Transverse colon (tissue), 4 donors: ENCODE data around the gene LRAT. TPM values are rescaled to one million over a fixed set of nuclear protein-coding genes. Genes with fewer than 3 reads are reported as not detected.

Experiments used
- DNase-seq: peaks from one replicate; pipeline ENCODE4 v3.0.0-alpha.2; 2019
- H3K27ac ChIP-seq, 4 donors: fragments of 200-600 bp; sonication (generic); 2 replicates each; pipeline ENCODE4 v1.5.1; 2016 to 2018; ENCODE audit warnings: inconsistent platforms in 4 of 4
- H3K27me3 ChIP-seq: fragments of 200-600 bp; sonication (generic); 2 replicates; pipeline ENCODE4 v1.5.1; 2017; ENCODE audit warnings: inconsistent platforms
- H3K36me3 ChIP-seq, 4 donors: fragments of 200-600 bp; sonication (generic); 2 replicates each; pipeline ENCODE4 v1.5.1; 2017 to 2019; ENCODE audit warnings: inconsistent platforms in 4 of 4
- H3K4me1 ChIP-seq, 4 donors: fragments of 200-600 bp; sonication (generic); 2 replicates each; pipeline ENCODE4 v1.5.1; 2017 to 2020; ENCODE audit warnings: inconsistent platforms in 4 of 4
- H3K4me3 ChIP-seq, 4 donors: fragments of 200-600 bp; sonication (generic); 1 replicate in 1 of 4; 2 replicates in 3 of 4; pipeline versions ENCODE4 v1.5.1 to v1.6.1; 2017 to 2019; ENCODE audit warnings: inconsistent platforms in 4 of 4
- H3K9me3 ChIP-seq, 2 donors: fragments of 200-600 bp; sonication (generic); 2 replicates each; pipeline ENCODE4 v1.5.1; 2017 to 2019; ENCODE audit warnings: inconsistent platforms in 2 of 2
- EP300 ChIP-seq: sonication (generic); formaldehyde crosslinking; IDR thresholded peaks from one replicate; pipeline ENCODE4 v1.6.1; 2017; ENCODE audit warnings: antibody characterized with exemption, low read depth
- POLR2A ChIP-seq: fragments of 450-650 bp; IDR thresholded peaks from one replicate; pipeline ENCODE4 v1.6.1; 2016; ENCODE audit warnings: antibody characterized with exemption, mild to moderate bottlenecking, moderate library complexity
- POLR2AphosphoS5 ChIP-seq, 3 donors: sonication (generic); formaldehyde crosslinking; IDR thresholded peaks; one replicate each; pipeline ENCODE4 v1.6.1; 2016; ENCODE audit warnings: antibody characterized with exemption in 3 of 3
- WGBS, 2 donors: methylation state at CpG; one replicate each; pipeline ENCODE4 v1.1.5; 2018; ENCODE audit warnings: low coverage in 1 of 2; 5-methylcytosine and 5-hydroxymethylcytosine counted together
- in situ Hi-C, 4 donors: fragments of 200-750 bp; cut with MboI; loops; one replicate each; pipeline versions ENCODE4 v1.15.0 to v1.15.1; 2017; ENCODE audit warnings: low sequenced_read_pairs in 3 of 4, low pct_ligation_motif_present in 1 of 4, low pct_unique_long_range_greater_than_20kb in 1 of 4
- intact Hi-C: fragments of 100-400 bp; cut with DNase I; formaldehyde crosslinking; loops from one replicate; pipeline ENCODE4 v1.15.1; 2023; ENCODE audit warnings: low total_unique reads
- total RNA-seq, 4 donors: library from RNA; depleted of rRNA; stranded (reverse); fragments of >200 nt; gene quantifications; one replicate each; pipeline ENCODE4 v1.1.0, GENCODE V29; 2016
- TF ChIP-seq, protein P1 (sequence below), 5 experiments: fragments of 200-600 bp in 3 of 5; fragments of 450-650 bp in 2 of 5; sonication (generic) in 3 of 5; IDR thresholded peaks; 1 replicate in 2 of 5; 2 replicates in 3 of 5; pipeline ENCODE4 v1.5.1; 2016 to 2017; ENCODE audit warnings: antibody characterized with exemption in 5 of 5, inconsistent platforms in 3 of 5, mild to moderate bottlenecking in 2 of 5, moderate library complexity in 1 of 5

LRAT gene
- total RNA-seq, 4 donors from 2014 or later = 0.32 to 0.80 (median 0.41) TPM; not detected in 1

DNA sequence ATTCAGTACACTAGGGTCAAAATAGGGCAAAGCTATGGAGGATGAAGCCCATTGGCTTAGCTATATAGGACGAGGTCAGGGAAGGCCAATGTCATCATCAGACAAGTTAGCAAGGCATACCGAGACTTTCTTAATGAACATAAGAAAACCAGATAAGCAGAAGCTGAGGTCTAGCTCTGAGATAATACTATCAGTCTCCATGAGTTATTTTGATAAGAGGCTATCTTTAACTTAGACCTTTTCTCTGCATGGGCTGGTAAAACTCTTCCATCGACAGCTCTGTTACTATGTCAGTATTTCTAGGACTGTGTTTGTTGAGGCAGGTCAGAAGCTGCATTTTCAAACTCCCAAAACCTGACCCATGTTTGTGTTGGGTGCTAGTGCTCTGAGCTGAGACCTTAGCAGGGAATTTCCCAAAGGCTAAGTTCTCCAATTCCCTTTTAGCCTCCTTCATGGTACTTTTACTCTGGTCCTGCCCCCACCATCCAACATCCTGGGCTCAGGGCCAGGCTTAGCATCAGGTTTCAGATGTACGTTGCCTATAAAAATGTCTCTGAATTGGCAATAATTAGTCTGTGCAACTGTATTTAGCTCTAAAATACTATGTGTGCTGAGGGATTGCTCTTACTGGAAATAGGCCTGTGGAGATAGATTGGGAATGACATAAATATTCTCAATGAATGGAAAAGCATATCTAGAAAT, 29.3 kb upstream of the LRAT start:
- Histone ChIP-seq H3K4me1 (no peaks in the 10 kb centered on the region), H3K36me3 (no peaks in the 10 kb centered on the region), H3K27me3 (no peaks in the 10 kb centered on the region), H3K27ac (no peak overlapping the region), H3K9me3 (no peaks in the 10 kb centered on the region), H3K4me3 (no peak overlapping the region)
- 65 to 100% methylated on average over 1 to 4 of the region's 4 CpGs for WGBS, 2 donors
- intact Hi-C loops (no loop called here), in situ Hi-C loops (no loop called here)
- DNase-seq = no peak
- TF ChIP-seq POLR2A (no peak), EP300 (no peak), POLR2AphosphoS5 (IDR thresholded peaks at IDR 0.05) (no peak)
- TF ChIP-seq, protein P1, sequence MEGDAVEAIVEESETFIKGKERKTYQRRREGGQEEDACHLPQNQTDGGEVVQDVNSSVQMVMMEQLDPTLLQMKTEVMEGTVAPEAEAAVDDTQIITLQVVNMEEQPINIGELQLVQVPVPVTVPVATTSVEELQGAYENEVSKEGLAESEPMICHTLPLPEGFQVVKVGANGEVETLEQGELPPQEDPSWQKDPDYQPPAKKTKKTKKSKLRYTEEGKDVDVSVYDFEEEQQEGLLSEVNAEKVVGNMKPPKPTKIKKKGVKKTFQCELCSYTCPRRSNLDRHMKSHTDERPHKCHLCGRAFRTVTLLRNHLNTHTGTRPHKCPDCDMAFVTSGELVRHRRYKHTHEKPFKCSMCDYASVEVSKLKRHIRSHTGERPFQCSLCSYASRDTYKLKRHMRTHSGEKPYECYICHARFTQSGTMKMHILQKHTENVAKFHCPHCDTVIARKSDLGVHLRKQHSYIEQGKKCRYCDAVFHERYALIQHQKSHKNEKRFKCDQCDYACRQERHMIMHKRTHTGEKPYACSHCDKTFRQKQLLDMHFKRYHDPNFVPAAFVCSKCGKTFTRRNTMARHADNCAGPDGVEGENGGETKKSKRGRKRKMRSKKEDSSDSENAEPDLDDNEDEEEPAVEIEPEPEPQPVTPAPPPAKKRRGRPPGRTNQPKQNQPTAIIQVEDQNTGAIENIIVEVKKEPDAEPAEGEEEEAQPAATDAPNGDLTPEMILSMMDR (IDR thresholded peaks at IDR 0.05) = no peak

DNA sequence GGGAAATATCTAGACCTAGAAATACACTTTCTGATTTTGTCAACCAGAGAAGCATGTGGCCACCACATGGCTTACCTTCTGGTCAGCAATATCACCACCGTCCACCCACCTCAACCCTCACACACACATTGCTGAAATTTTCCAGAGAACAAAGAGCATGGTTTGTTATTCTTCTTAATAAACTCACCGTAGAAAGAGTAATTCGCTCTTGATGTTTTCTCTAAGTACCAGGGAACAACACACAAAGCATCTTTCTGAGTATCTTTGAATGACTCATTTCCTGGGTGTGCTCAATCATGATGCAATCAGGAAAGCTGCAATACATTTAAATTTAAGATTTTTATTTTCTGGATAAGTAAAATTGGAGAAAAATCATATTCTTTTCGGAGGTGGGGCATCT, 24.7 kb upstream of the LRAT start:
- Histone ChIP-seq H3K36me3 (no peaks in the 10 kb centered on the region), H3K27ac (no peak overlapping the region), H3K4me1 (no peaks in the 10 kb centered on the region), H3K27me3 (no peaks in the 10 kb centered on the region), H3K9me3 (no peaks in the 10 kb centered on the region), H3K4me3 (no peak overlapping the region)
- intact Hi-C loops = no loop called here
- TF ChIP-seq, protein P1 (IDR thresholded peaks at IDR 0.05) = no peak
- TF ChIP-seq EP300 = no peak
- no peak for TF ChIP-seq POLR2AphosphoS5 (IDR thresholded peaks at IDR 0.05)
- no peak for TF ChIP-seq POLR2A
- 55 to 75% methylated on average over 4 of the region's 4 CpGs for WGBS, 2 donors
- in situ Hi-C loops = no loop called here
- DNase-seq = no peak

DNA sequence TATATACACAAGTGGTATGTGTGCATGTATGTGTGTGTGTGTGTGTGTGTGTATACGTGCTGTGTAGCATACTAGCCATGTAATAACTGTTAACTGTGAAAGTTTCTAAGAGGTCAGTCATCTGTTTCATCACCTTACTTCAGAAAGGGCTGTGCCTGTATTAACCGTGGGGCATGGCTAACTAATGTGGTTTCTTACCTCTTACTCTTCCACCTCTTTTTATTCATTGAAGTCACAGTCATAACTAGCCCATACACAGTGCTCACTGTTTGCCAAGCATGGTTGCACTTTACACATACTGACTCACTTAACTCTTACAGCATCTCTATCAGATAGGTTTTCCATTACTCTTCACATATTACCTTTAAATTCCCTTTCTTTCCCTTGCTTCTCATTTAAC, 23.7 kb upstream of the LRAT start:
- 67 to 75% methylated on average over 2 of the region's 2 CpGs for WGBS, 2 donors
- TF ChIP-seq, protein P1 (IDR thresholded peaks at IDR 0.05) = no peak
- TF ChIP-seq POLR2A (no peak), POLR2AphosphoS5 (IDR thresholded peaks at IDR 0.05) (no peak), EP300 (no peak)
- Histone ChIP-seq H3K4me1 (no peaks in the 10 kb centered on the region), H3K4me3 (no peak overlapping the region), H3K9me3 (no peaks in the 10 kb centered on the region), H3K27me3 (no peaks in the 10 kb centered on the region), H3K27ac (no peak overlapping the region), H3K36me3 (no peaks in the 10 kb centered on the region)
- intact Hi-C loops (no loop called here), in situ Hi-C loops (no loop called here)
- no peak for DNase-seq

DNA sequence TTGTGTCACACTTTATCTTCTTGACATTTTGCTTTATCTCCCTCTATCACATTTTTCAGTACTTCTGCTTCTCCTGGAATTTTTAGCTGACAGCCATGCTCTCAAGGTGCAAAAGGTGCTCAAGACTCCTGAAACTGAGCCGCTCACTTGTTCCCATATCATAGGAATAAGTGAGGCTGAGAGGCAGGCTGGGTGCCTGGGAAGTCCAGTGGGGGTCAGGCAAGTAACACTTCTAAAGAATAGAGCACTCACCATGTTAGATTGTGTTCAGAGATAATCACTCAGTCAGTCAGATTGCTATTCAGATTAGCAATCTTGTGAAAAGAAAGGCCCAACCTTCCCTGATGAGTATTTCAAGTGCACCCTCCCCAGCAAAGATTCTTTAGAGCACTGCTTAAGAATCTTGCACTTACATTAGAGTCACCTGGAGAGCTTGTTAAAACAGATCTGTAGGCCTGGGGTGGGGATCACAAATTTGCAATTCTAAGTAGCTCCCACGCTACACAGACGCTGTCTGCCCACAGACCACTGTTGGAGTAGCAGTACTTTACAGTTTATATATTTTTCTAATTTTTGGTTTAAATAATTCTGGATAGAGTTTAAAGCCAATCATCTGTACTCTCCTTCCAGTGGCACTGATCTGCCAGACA, 23.1 kb upstream of the LRAT start:
- Histone ChIP-seq H3K27ac (no peak overlapping the region), H3K4me1 (no peaks in the 10 kb centered on the region), H3K4me3 (no peak overlapping the region), H3K9me3 (no peaks in the 10 kb centered on the region), H3K27me3 (no peaks in the 10 kb centered on the region), H3K36me3 (no peaks in the 10 kb centered on the region)
- TF ChIP-seq POLR2AphosphoS5 (IDR thresholded peaks at IDR 0.05) (no peak), POLR2A (no peak), EP300 (no peak)
- TF ChIP-seq, protein P1 (IDR thresholded peaks at IDR 0.05) = no peak
- in situ Hi-C loops (no loop called here), intact Hi-C loops (no loop called here)
- no peak for DNase-seq
- 73 to 93% methylated on average over 3 of the region's 3 CpGs for WGBS, 2 donors
